ENCODE results near the gene SLC41A3. TPM values are rescaled to one million over a fixed set of nuclear protein-coding genes. Genes with fewer than 3 reads are reported as not detected.

The SLC41A3 gene
- total RNA-seq, 1 donor from 2014 or later: 17.9 TPM

GRCh38 chr3:126034481-126035361 is 49.2 kb downstream of the SLC41A3 start:
- no peaks in the 10 kb centered on the region for H3K27me3 Mint-ChIP-seq
- H3K9me3 Mint-ChIP-seq: peaks cover 6% of the 10 kb centered on the region
- H3K36me3 Mint-ChIP-seq (ENCODE audit: low read depth): no peaks in the 10 kb centered on the region
- no peaks in the 10 kb centered on the region for H3K4me1 Mint-ChIP-seq
- H3K27ac Mint-ChIP-seq: no peak overlapping the region
- DNase-seq: no peak
- H3K4me3 Mint-ChIP-seq: no peak overlapping the region
- intact Hi-C loops (cut with micrococcal nuclease): no loop called here

GRCh38 chr3:126033765-126034164 is 50.2 kb downstream of the SLC41A3 start:
- peaks cover 5% of the 10 kb centered on the region for H3K9me3 Mint-ChIP-seq
- H3K27ac Mint-ChIP-seq: no peak overlapping the region
- no peak overlapping the region for H3K4me3 Mint-ChIP-seq
- H3K36me3 Mint-ChIP-seq (ENCODE audit: low read depth): peaks cover 4% of the 10 kb centered on the region
- intact Hi-C loops (cut with micrococcal nuclease): no loop called here
- DNase-seq: no peak
- no peaks in the 10 kb centered on the region for H3K4me1 Mint-ChIP-seq
- no peaks in the 10 kb centered on the region for H3K27me3 Mint-ChIP-seq

- peaks cover 4% of the 10 kb centered on the region for H3K36me3 Mint-ChIP-seq (ENCODE audit: low read depth)
- peaks cover 5% of the 10 kb centered on the region for H3K9me3 Mint-ChIP-seq
- intact Hi-C loops (cut with micrococcal nuclease): no loop called here
- H3K4me3 Mint-ChIP-seq: no peak overlapping the region
- H3K4me1 Mint-ChIP-seq: no peaks in the 10 kb centered on the region
- H3K27me3 Mint-ChIP-seq: no peaks in the 10 kb centered on the region
- no peak overlapping the region for H3K27ac Mint-ChIP-seq
- no peak for DNase-seq
Measured at GRCh38 chr3:126033051-126033745, 50.7 kb downstream of the SLC41A3 start.

- peaks cover 9% of the 10 kb centered on the region for H3K9me3 Mint-ChIP-seq
- H3K27ac Mint-ChIP-seq: no peak overlapping the region
- no peaks in the 10 kb centered on the region for H3K27me3 Mint-ChIP-seq
- no peaks in the 10 kb centered on the region for H3K4me1 Mint-ChIP-seq
- peaks cover 12% of the 10 kb centered on the region for H3K36me3 Mint-ChIP-seq (ENCODE audit: low read depth)
- H3K4me3 Mint-ChIP-seq: no peak overlapping the region
- intact Hi-C loops (cut with micrococcal nuclease): no loop called here
- no peak for DNase-seq
Measured at GRCh38 chr3:126031981-126032471, 51.9 kb downstream of the SLC41A3 start.

- peaks cover 8% of the 10 kb centered on the region for H3K9me3 Mint-ChIP-seq
- no peaks in the 10 kb centered on the region for H3K27me3 Mint-ChIP-seq
- no peak overlapping the region for H3K27ac Mint-ChIP-seq
- H3K36me3 Mint-ChIP-seq (ENCODE audit: low read depth): peaks cover 12% of the 10 kb centered on the region
- H3K4me3 Mint-ChIP-seq: no peak overlapping the region
- H3K4me1 Mint-ChIP-seq: peaks cover 4% of the 10 kb centered on the region
- no peak for DNase-seq
- intact Hi-C loops (cut with micrococcal nuclease): no loop called here
Measured at GRCh38 chr3:126030455-126030854, 53.5 kb downstream of the SLC41A3 start.

- Mint-ChIP-seq H3K4me3 (no peak overlapping the region), H3K4me1 (peaks cover 6% of the 10 kb centered on the region), H3K27ac (no peak overlapping the region), H3K36me3 (ENCODE audit: low read depth) (peaks cover 12% of the 10 kb centered on the region), H3K27me3 (no peaks in the 10 kb centered on the region), H3K9me3 (peaks cover 8% of the 10 kb centered on the region)
- intact Hi-C loops (cut with micrococcal nuclease): no loop called here
- no peak for DNase-seq
Measured at GRCh38 chr3:126029241-126029640, 54.7 kb downstream of the SLC41A3 start.

- no peak overlapping the region for H3K27ac Mint-ChIP-seq
- intact Hi-C loops (cut with micrococcal nuclease): no loop called here
- H3K27me3 Mint-ChIP-seq: no peaks in the 10 kb centered on the region
- peaks cover 12% of the 10 kb centered on the region for H3K36me3 Mint-ChIP-seq (ENCODE audit: low read depth)
- peaks cover 8% of the 10 kb centered on the region for H3K9me3 Mint-ChIP-seq
- peaks cover 6% of the 10 kb centered on the region for H3K4me1 Mint-ChIP-seq
- H3K4me3 Mint-ChIP-seq: no peak overlapping the region
- no peak for DNase-seq
Measured at GRCh38 chr3:126028096-126028495, 55.8 kb downstream of the SLC41A3 start.

GRCh38 chr3:126026761-126027160 is 57.2 kb downstream of the SLC41A3 start:
- intact Hi-C loops (cut with micrococcal nuclease): no loop called here
- Mint-ChIP-seq H3K27me3 (no peaks in the 10 kb centered on the region), H3K4me1 (peaks cover 6% of the 10 kb centered on the region), H3K4me3 (no peak overlapping the region), H3K27ac (no peak overlapping the region), H3K36me3 (ENCODE audit: low read depth) (peaks cover 12% of the 10 kb centered on the region), H3K9me3 (peaks cover 8% of the 10 kb centered on the region)
- DNase-seq: no peak

GRCh38 chr3:126026277-126026751 is 57.6 kb downstream of the SLC41A3 start:
- H3K36me3 Mint-ChIP-seq (ENCODE audit: low read depth): peaks cover 12% of the 10 kb centered on the region
- intact Hi-C loops (cut with micrococcal nuclease): no loop called here
- peaks cover 6% of the 10 kb centered on the region for H3K4me1 Mint-ChIP-seq
- H3K9me3 Mint-ChIP-seq: peaks cover 8% of the 10 kb centered on the region
- H3K4me3 Mint-ChIP-seq: no peak overlapping the region
- no peak for DNase-seq
- no peak overlapping the region for H3K27ac Mint-ChIP-seq
- no peaks in the 10 kb centered on the region for H3K27me3 Mint-ChIP-seq

GRCh38 chr3:126025862-126026261 is 58.1 kb downstream of the SLC41A3 start:
- DNase-seq: no peak
- H3K9me3 Mint-ChIP-seq: peaks cover 8% of the 10 kb centered on the region
- H3K27ac Mint-ChIP-seq: no peak overlapping the region
- no peaks in the 10 kb centered on the region for H3K27me3 Mint-ChIP-seq
- H3K4me1 Mint-ChIP-seq: peaks cover 6% of the 10 kb centered on the region
- peaks cover 12% of the 10 kb centered on the region for H3K36me3 Mint-ChIP-seq (ENCODE audit: low read depth)
- intact Hi-C loops (cut with micrococcal nuclease): no loop called here
- H3K4me3 Mint-ChIP-seq: no peak overlapping the region

DNA sequence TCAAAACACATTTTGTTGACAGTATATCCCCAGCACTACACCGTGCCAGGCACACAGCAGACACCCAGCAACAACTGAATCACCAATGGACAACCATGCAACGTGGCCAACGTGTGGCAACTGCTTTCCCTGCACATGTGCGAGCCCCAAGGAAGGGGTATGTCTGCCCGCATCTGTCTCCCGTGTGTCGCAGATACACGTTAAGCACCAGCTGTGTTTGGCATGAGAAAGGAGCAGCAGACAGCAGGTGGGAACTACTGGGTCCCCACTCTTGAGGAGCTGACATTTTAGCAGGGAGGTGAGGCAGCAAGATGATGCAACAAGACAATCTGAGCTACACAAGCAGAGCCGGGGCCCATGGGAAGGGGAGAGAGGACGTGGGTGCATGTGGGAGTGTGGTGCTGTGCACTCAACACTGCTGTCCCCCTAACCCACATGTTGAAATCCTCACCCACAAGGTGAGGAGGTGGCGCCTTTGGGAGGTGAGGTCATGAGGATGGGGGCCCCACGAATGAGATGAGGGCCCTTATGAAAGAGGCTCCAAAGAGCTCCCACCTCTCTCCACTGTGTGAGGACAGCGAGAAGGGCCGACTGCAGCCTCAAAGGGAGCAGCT is 58.7 kb downstream of the SLC41A3 start:
- H3K9me3 Mint-ChIP-seq: peaks cover 8% of the 10 kb centered on the region
- DNase-seq: no peak
- H3K27ac Mint-ChIP-seq: no peak overlapping the region
- intact Hi-C loops (cut with micrococcal nuclease): no loop called here
- peaks cover 12% of the 10 kb centered on the region for H3K36me3 Mint-ChIP-seq (ENCODE audit: low read depth)
- H3K27me3 Mint-ChIP-seq: no peaks in the 10 kb centered on the region
- peaks cover 6% of the 10 kb centered on the region for H3K4me1 Mint-ChIP-seq
- H3K4me3 Mint-ChIP-seq: no peak overlapping the region

DNA sequence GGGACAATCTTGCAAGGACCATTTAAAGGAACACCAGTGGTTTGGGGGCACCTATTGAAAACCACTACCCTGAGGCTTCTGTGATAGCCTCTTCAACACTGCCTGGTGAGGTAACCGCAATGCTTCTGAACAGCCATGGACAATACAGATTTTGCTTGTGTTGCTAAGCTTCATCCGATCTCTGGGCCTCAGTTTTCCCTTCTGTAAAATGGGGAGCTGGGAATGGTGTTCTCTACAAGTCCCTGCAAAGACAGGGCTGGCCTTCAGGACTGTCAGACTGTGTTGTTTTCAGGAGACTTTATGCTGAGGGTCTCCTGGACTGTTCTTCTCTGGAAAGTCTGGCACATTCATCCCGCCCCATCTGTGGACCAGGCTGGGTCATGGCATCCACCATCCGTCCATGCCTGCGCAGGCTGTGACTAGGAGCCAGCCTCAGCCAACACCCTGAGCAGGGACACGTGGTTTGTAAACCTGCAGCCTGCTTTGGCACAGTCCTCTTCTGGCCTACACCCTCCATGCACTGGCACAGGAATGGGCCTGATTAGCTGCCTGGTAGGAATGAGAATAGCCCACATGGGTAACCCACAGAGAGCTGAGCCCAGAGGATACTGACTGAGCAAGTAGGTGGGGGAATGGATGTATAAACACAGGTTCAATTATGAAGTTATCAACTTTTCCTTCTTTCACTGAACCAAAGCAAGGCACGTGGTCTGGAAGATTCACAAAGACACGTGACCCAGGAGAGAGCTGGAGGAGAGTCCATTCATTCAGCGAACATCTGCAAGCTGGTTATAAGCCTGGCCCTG is 59.7 kb downstream of the SLC41A3 start:
- intact Hi-C loops (cut with micrococcal nuclease): no loop called here
- Mint-ChIP-seq H3K27me3 (no peaks in the 10 kb centered on the region), H3K4me3 (no peak overlapping the region), H3K9me3 (peaks cover 8% of the 10 kb centered on the region), H3K4me1 (peaks cover 6% of the 10 kb centered on the region), H3K27ac (no peak overlapping the region), H3K36me3 (ENCODE audit: low read depth) (peaks cover 11% of the 10 kb centered on the region)
- DNase-seq: peak; percentile 26

DNA sequence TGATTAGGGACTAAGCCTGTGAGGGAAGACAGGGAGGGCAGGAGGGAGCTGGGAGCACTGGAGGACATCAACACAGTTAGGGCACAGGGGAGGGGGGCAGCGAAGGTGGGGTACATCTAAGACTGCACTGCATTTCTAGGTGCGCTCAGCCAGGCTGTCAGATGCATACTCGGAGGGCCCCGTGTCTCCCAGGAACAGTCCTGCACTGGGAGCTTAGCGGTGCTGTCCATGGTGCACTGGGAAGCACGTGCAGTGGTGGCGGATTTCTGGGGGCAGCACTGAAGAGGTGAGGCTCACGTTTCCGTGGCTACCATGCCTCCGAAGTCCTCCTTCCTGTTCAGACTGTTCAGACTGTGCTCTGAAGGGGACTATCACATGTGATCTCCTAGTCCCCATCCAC is 60.5 kb downstream of the SLC41A3 start:
- peak; percentile 38 for DNase-seq
- no peak overlapping the region for H3K4me3 Mint-ChIP-seq
- peaks cover 8% of the 10 kb centered on the region for H3K9me3 Mint-ChIP-seq
- peaks cover 6% of the 10 kb centered on the region for H3K4me1 Mint-ChIP-seq
- H3K36me3 Mint-ChIP-seq (ENCODE audit: low read depth): peaks cover 8% of the 10 kb centered on the region
- H3K27ac Mint-ChIP-seq: no peak overlapping the region
- intact Hi-C loops (cut with micrococcal nuclease): no loop called here
- H3K27me3 Mint-ChIP-seq: no peaks in the 10 kb centered on the region
